H1 (cell line): ENCODE results near the gene KCNMA1.

Experiments used
- CHD2 ChIP-seq: IDR thresholded peaks from 2 replicates; pipeline ENCODE4 v1.6.1; 2012; ENCODE audit warnings: low read length, improper control_type of control experiment
- CREB1 ChIP-seq: IDR thresholded peaks from 2 replicates; pipeline ENCODE4 v1.6.1; 2012; ENCODE audit warnings: inconsistent platforms
- EP300 ChIP-seq, 2 experiments: IDR thresholded peaks; 1 replicate in 1 of 2; 2 replicates in 1 of 2; pipeline ENCODE4 v1.6.1; 2011 to 2012; ENCODE audit warnings: low read depth in 2 of 2, low read length in 2 of 2, mild to moderate bottlenecking in 2 of 2, borderline replicate concordance in 1 of 2, inconsistent platforms in 1 of 2, moderate library complexity in 1 of 2
- EZH2 ChIP-seq: fragments of 200-600 bp; sonication (generic); IDR thresholded peaks from 2 replicates; pipeline ENCODE4 v1.7.1; 2012; ENCODE audit warnings: low read depth, mild to moderate bottlenecking, moderate library complexity, low read length, inconsistent platforms; ENCODE audit not compliant: severe bottlenecking
- HDAC2 ChIP-seq, 2 experiments: fragments of 300-600 bp in 1 of 2; sonication (generic) in 1 of 2; IDR thresholded peaks; 2 replicates each; pipeline ENCODE4 v1.6.1; 2011 to 2012; ENCODE audit warnings: low read depth in 2 of 2, low read length in 2 of 2, mild to moderate bottlenecking in 2 of 2, moderate library complexity in 2 of 2, borderline replicate concordance in 1 of 2, inconsistent platforms in 1 of 2
- JUND ChIP-seq: IDR thresholded peaks from 2 replicates; pipeline ENCODE4 v1.6.1; 2011; ENCODE audit warnings: mild to moderate bottlenecking, improper control_type of control experiment, low read length
- POLR2A ChIP-seq, 2 experiments: IDR thresholded peaks; 1 replicate in 1 of 2; 2 replicates in 1 of 2; pipeline ENCODE4 v1.6.1; 2011; ENCODE audit warnings: low read depth in 2 of 2, low read length in 2 of 2, mild to moderate bottlenecking in 2 of 2; ENCODE audit errors: control extremely low read depth in 1 of 2
- SIN3A ChIP-seq, 2 experiments: IDR thresholded peaks in 1 of 2; conservative IDR thresholded peaks in 1 of 2; 2 replicates each; pipeline ENCODE4 v1.6.1; 2011 to 2012; ENCODE audit warnings: low read length in 2 of 2, improper control_type of control experiment in 1 of 2, low read depth in 1 of 2, mild to moderate bottlenecking in 1 of 2
- SP2 ChIP-seq: IDR thresholded peaks from 2 replicates; pipeline ENCODE4 v1.6.1; 2012; ENCODE audit warnings: mild to moderate bottlenecking, low read length, inconsistent platforms
- TEAD4 ChIP-seq: IDR thresholded peaks from 2 replicates; pipeline ENCODE4 v1.6.1; 2012; ENCODE audit warnings: low read depth, low read length, inconsistent platforms, mixed read lengths
- YY1 ChIP-seq: IDR thresholded peaks from 2 replicates; pipeline ENCODE4 v1.6.1; 2011; ENCODE audit warnings: low read depth, mild to moderate bottlenecking, low read length
- TF ChIP-seq, protein P1 (sequence below), 3 experiments: IDR thresholded peaks; 1 replicate in 2 of 3; 2 replicates in 1 of 3; pipeline versions ENCODE4 v1.5.1 to v1.6.1; 2011; ENCODE audit warnings: low read length in 3 of 3, mild to moderate bottlenecking in 3 of 3, inconsistent platforms in 2 of 3, low read depth in 1 of 3, moderate library complexity in 1 of 3; ENCODE audit not compliant: insufficient read depth in 1 of 3; ENCODE audit errors: control extremely low read depth in 1 of 3
- TF ChIP-seq, protein P2 (sequence below): IDR thresholded peaks from 2 replicates; pipeline ENCODE4 v1.6.1; 2012; ENCODE audit warnings: inconsistent platforms

DNA sequence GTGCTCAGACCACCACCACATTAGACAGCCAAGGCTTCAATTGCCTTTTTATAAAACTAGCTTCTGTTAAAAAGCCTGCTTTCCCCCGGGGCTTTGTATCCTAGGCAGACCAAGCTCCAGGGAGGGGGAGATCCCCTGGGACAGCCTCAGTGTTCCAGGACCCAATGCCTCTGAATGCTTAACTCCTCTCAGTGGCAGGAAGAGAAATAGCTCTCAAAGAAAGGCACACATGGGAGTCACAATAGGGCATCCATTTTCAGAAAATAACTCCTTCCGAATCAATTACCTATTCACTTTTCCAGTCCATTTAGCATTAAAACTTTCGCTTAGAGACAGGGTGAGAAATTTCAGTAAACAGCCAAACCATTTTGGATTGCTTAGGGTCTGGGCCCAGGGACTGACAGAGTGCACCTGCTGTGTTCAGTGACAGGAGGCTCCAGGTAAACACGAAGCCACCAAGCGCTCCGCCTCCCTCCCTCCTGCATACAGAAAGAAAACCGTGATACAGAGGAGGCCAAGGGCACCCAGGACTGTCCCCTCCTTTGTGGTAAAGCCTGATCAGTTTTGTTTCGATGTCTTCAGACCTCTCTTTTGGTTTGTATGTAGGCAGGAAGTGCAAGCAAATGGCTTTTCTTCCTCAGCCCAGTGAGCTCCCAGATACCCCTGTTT is 599.7 kb downstream of the KCNMA1 start:
- TF ChIP-seq, protein P1, sequence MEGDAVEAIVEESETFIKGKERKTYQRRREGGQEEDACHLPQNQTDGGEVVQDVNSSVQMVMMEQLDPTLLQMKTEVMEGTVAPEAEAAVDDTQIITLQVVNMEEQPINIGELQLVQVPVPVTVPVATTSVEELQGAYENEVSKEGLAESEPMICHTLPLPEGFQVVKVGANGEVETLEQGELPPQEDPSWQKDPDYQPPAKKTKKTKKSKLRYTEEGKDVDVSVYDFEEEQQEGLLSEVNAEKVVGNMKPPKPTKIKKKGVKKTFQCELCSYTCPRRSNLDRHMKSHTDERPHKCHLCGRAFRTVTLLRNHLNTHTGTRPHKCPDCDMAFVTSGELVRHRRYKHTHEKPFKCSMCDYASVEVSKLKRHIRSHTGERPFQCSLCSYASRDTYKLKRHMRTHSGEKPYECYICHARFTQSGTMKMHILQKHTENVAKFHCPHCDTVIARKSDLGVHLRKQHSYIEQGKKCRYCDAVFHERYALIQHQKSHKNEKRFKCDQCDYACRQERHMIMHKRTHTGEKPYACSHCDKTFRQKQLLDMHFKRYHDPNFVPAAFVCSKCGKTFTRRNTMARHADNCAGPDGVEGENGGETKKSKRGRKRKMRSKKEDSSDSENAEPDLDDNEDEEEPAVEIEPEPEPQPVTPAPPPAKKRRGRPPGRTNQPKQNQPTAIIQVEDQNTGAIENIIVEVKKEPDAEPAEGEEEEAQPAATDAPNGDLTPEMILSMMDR (IDR thresholded peaks at IDR 0.05; ENCODE audit: control extremely low read depth in 1 of 3, insufficient read depth in 1 of 3, low read depth in 1 of 3, low read length in 3 of 3) = no peak
- no peak for TF ChIP-seq JUND
- no peak for TF ChIP-seq SP2
- no peak for TF ChIP-seq YY1
- TF ChIP-seq CREB1 = no peak
- TF ChIP-seq, protein P2, sequence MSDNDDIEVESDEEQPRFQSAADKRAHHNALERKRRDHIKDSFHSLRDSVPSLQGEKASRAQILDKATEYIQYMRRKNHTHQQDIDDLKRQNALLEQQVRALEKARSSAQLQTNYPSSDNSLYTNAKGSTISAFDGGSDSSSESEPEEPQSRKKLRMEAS = no peak
- TF ChIP-seq POLR2A (IDR thresholded peaks at IDR 0.05; ENCODE audit: control extremely low read depth in 1 of 2, low read depth in 2 of 2, low read length in 2 of 2) = no peak
- TF ChIP-seq SIN3A (conservative IDR thresholded peaks at IDR 0.05 in 1 of 2, IDR thresholded peaks at IDR 0.05 in 1 of 2; ENCODE audit: low read depth in 1 of 2, low read length in 2 of 2) = no peak
- no peak for TF ChIP-seq EP300 (IDR thresholded peaks at IDR 0.05; ENCODE audit: borderline replicate concordance in 1 of 2, low read depth in 2 of 2, low read length in 2 of 2)
- TF ChIP-seq EZH2 = no peak
- TF ChIP-seq TEAD4 = no peak
- TF ChIP-seq HDAC2 (IDR thresholded peaks at IDR 0.05; ENCODE audit: borderline replicate concordance in 1 of 2, low read depth in 2 of 2, low read length in 2 of 2) = no peak
- TF ChIP-seq CHD2 = no peak
